NK-92 (cell line): ENCODE results near the gene ANKRD53.

Source experiments
- DNase-seq: peaks from one replicate; lab custom pipeline; 2025; ENCODE audit not compliant: unreplicated experiment; lab: John Stamatoyannopoulos, UW

ANKRD53 gene, protein sequence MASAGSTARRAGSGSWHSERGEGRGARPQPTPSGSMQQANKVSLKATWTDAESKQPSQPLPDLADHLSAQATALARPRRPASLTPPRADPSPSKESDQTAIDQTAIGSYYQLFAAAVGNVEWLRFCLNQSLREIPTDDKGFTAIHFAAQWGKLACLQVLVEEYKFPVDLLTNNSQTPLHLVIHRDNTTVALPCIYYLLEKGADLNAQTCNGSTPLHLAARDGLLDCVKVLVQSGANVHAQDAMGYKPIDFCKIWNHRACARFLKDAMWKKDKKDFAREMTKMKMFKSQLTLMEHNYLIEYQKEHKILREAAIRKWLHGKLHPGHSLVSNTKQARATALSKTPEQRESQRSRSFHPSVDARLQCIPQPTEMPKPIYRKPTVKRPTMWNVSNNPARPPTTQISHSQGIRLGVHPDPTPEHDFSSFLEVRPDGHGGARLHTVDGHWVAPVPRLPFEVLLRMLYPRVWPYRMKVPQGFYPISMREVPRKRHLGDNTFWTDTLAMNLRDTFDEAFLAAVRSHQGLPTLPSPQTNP

DNA sequence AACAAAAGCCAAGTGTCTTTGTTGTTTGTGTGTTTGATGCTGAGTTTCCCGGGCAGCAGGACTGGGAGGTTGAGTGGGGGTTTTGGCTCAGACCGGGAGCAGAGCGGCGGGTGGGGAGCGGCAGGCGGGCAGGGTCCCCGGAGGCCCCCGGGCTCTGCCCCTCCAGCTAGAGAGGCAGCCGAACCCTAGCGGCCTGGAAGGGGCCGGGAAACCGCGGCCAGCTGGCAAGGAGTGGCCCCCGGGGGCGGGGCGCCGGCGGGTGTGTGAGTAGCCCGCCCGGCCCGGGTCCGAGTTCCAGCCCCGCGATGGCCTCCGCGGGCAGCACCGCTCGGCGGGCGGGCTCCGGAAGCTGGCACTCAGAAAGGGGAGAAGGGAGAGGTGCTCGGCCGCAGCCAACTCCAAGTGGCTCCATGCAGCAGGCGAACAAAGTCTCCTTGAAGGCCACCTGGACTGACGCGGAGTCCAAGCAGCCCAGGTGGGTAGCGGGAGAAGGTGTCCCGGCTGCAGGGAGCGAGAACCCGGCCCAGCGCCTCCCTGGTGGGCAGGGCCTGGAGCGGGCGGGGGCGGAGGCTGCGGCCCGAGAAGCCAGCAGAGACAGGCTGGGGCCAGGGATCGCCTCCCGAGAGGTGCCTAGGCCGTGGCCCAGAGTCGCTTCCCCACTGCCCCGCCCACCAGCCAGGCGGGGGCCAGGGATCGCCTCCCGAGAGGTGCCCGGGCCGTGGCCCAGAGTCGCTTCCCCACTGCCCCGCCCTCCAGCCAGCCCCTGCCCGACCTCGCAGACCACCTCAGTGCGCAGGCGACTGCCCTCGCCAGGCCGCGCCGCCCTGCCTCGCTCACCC, at the start of gene ANKRD53:
TSS of gene ANKRD53 (plus strand) at position 290 of the 839 bp plus-strand sequence. CDS start at position 306, 16 bp downstream.
- no peak for DNase-seq

DNA sequence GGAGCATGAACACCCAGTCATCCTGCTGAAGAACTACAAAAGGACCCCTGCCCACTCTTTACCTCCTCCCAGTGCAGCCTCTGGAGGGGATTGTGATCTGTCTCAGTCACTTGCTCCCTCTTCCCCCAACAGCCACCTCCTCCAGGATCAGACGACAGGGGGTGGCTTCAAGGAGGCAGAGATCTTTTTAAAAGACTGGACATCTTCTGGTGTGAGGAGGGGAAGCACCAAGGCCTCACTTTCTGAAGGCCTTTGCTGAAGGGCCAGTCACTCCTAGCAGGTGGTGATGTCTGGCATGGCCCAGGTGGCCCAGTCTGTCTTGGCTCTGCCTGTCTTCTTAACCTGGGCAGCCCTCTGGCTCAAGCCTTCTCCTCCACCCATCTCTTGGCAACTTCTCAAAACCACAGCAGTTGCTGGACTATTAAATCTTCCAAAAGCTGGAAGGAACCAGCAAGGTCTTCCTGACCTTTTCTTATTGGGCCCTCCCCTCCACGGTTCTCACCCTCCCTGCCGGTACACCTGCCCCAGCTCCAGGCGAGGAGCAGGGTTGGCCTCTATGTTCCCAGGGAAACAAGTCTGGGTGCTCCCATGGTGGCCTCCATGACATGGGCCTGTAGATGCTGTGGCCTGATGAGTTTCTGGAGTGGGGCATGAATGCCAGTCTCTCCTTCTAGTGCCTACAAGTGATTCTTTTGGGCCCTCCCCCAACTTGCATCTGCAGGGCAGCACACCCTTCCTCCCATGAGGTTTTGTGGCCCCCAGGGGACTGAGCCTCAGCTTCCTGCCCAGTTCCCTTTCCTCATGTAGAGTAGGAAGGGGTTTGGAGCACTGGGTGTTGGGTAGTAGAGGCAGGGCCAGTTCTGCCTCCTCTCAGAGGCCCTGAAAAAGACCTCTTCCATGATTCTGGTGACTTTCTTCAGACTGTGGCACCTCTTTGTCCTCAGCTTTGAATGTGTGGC, 47.8 kb upstream of the ANKRD53 start:
- DNase-seq: no peak

GRCh38 chr2:70931376-70932000, 46.9 kb upstream of the ANKRD53 start:
- no peak for DNase-seq

- no peak for DNase-seq
Observed at GRCh38 chr2:70932631-70933230, 45.7 kb upstream of the ANKRD53 start.

- DNase-seq: no peak
Observed at GRCh38 chr2:70934981-70935380, 43.4 kb upstream of the ANKRD53 start.

- no peak for DNase-seq
Observed at GRCh38 chr2:70935468-70936164, 42.8 kb upstream of the ANKRD53 start, which contains the start of gene ATP6V1B1. Gene ATP6V1B1, plus strand, starts transcription at chr2:70935900. Its CDS starts 55 bp downstream, at chr2:70935955.

DNA sequence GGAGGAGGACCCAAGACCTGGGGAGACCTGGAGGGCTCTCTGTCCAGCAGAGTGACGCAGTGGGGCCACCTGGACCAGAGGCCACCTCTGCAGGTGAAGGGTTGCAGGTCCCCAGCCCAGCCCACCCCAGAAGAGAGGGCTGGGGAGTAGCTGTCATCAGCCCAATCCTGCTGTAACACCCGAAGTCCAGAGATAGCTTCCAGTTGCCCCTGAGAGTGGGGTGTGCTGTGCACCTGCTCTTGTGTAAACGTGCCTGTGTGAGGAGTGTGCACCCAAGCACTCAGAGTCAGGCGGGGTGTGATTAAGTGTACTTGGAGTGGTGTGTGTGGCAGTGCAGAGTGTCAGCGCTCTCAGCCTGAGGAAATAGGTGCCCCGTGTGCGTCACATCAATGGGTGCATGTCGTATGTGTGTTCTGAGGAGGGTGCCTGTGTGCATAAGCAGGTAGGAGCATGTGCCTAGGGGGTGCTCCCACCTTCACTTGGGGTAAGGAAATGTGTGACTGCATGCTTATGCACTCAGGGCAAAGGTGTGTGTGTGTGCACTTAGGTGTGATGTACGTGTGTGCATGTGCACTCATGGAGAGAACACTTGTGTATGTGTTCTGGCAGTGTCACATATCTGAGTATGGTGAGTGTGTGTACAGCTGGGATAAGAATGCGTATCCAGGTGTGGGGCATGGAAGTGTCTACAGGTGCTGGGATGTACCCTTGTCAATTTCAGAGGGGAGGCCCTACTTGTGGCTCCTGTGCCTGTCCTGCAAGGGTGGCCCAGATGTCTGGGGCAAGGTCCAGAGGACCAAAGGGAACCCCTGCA, 42.1 kb upstream of the ANKRD53 start:
- no peak for DNase-seq

GRCh38 chr2:70936979-70937811, 41.2 kb upstream of the ANKRD53 start:
- no peak for DNase-seq

DNA sequence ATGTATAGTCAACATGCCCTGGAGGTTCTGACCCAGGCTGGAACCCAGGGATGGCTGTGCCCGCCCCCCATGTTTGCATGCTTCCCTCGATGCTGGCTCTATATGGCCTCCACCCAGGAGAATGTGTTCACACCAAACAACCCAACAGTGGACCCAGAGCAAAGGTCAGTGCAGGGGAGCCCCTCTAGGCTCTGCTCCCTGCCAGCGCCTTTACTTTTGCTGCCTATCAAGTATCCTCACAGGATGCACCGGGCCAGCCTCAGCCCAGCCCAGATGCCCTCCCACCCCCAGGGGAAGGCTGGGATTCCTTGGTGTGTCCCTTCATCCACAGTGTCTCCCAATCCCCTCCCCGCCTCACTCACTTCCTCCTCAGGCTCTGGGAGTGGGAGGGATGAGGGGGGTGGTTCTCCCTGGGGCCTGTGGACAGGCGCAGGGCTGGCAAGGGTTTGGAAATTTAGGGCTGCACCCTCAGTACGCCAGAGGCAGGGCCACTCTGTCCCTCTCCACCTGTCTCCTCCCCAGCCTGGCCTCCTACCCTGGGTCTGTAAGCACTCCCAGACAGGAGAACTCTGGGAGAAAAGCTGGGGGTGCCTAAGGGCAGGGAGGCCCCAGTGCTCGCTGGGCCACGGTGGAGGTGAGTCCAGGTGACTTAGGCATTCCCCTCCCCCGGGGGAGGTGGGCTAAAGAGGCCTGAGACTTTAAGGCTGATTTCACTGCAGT, 40.4 kb upstream of the ANKRD53 start:
- no peak for DNase-seq

- DNase-seq: no peak
Observed at GRCh38 chr2:70938586-70938950, 39.9 kb upstream of the ANKRD53 start.

DNA sequence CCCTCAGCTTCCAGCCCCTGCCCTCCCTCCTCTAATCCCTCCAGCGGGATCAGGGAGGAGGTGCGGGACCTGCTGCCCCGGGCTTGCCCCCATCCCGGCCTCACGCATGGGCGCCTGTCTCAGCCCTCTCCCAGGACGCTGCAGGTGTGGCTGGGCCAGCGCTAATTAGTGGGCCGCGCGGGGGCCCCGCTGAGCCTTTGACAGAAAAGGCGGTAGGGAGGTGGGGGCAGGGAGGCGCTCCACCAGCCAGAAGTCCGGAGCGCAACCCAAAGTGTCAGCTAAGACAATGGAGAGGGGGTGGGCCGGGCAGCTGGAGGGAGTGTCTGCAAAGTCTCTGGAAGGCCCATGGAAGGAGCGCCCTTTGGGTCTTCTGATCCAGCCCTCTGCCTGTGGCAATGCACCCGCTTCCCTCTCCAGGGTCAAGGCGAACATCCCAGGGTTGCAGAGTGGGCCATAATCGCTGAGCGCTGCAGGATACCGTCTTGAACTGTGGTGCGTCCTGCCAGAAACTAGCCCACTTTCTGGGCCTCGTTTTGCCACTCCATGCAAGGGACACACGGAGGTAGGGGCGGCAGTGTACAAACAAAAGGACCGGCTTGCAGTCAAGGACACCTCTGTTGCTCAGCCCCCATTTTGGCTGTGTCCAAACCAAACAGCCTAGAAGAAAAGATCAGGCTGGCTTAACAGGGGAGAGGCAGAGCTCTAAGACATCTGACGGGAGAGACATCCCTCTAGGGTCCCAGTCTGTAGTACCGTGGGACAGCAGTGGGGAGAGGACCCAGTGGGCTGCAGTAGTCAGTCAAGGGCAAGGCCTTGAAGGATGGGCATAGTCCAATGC, 39.2 kb upstream of the ANKRD53 start:
- no peak for DNase-seq

- DNase-seq: no peak
Observed at GRCh38 chr2:70939839-70940580, 38.4 kb upstream of the ANKRD53 start.

GRCh38 chr2:70941186-70941585, 37.2 kb upstream of the ANKRD53 start:
- DNase-seq: no peak

GRCh38 chr2:70941701-70942100, 36.7 kb upstream of the ANKRD53 start:
- no peak for DNase-seq
